Fibroblast of mammary gland (primary cell): ENCODE data around the gene SKIDA1.

Experiments used
- DNase-seq: peaks from one replicate; pipeline ENCODE4 v3.0.0-alpha.2; 2010; ENCODE audit warnings: low read depth
- H3K4me3 ChIP-seq: 2 replicates; pipeline ENCODE4 v1.5.1; 2011; ENCODE audit warnings: low read depth, mild to moderate bottlenecking, low read length, moderate library complexity; ENCODE audit not compliant: control insufficient read depth
- CTCF ChIP-seq: conservative IDR thresholded peaks from 2 replicates; pipeline ENCODE4 v1.5.1; 2011; ENCODE audit warnings: low read depth, low read length, inconsistent platforms; ENCODE audit not compliant: control insufficient read depth, insufficient read depth

Gene SKIDA1

GRCh38 chr10:21533467-21534279, 8.2 kb upstream of the SKIDA1 start, which contains the start of gene MLLT10:
TSS of gene MLLT10 (plus strand) at chr10:21534232. CDS start at chr10:21534645, 413 bp downstream.
- DNase-seq, result peak; percentile 91
- H3K4me3 ChIP-seq, result peak within 1 kb of the TSS; percentile 64
- TF ChIP-seq CTCF, result peak; percentile 22

GRCh38 chr10:21532694-21533466, 7.4 kb upstream of the SKIDA1 start:
- DNase-seq, result no peak
- H3K4me3 ChIP-seq, result peak overlapping the region; percentile 58
- TF ChIP-seq CTCF, result no peak

GRCh38 chr10:21531164-21531563, 5.7 kb upstream of the SKIDA1 start:
- peak; percentile 70 for DNase-seq
- H3K4me3 ChIP-seq, result no peak overlapping the region
- no peak for TF ChIP-seq CTCF

- no peak for TF ChIP-seq CTCF
- H3K4me3 ChIP-seq, result no peak overlapping the region
- no peak for DNase-seq
These were observed 5.2 kb upstream of the SKIDA1 start for GRCh38 chr10:21530641-21531040.

- no peak overlapping the region for H3K4me3 ChIP-seq
- TF ChIP-seq CTCF, result no peak
- DNase-seq, result no peak
These were observed 4.7 kb upstream of the SKIDA1 start for GRCh38 chr10:21530168-21530567.

- TF ChIP-seq CTCF, result no peak
- DNase-seq, result peak; percentile 25
- H3K4me3 ChIP-seq, result no peak overlapping the region
These were observed 3.8 kb upstream of the SKIDA1 start for GRCh38 chr10:21529032-21529910.
